ENCODE data around the gene MRPL54.
"Not testable (repeated sequence)": the region's sequence is repeated elsewhere in the genome, so short reads cannot be mapped to it uniquely, and the experiment has no call there.

MRPL54 gene

DNA sequence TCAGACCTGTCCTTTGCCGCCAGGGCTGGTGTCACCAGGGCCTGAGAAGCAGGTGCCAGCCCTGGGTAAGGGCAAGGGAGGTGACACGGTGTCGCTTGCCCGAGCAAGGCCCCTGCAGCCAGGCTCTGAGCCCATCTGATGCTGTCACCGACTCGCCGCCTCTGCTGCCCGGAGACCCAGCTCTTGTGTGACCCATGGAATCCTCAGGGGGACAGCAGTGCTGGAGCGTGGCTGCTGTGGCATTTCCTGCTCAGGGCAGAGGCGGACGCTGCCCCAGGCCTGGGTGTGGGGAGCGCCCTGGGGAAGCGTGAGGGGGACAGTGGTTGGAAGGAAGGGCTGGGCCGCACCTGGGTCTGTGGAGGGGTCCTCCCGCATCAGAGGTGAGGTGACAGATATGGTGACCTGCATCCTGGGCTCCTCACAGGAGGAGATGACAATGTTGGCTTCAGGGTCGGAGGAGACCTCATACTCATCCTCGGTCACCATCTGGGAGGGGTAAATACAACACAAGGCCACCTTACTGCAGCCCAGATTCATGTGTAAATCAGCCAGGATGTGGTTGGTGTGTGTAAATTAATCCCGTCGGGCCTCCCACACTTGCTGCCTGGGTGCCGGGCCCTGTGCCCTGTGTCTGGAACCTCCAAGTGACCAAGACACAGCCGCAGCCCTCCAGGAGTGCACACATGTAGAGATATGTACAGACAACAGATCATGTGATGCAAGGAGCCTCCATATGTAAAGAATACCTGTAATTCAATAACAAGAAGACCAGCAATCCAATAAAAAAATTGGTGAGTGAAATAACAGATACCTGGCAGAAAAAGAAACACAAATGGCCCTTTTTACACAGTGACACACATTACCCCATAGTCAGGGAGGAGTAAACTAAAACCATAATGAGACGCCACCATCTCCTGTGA, 51.3 kb downstream of the MRPL54 start:
- DNase-seq (ENCODE audit: low read depth), result no peak

DNA sequence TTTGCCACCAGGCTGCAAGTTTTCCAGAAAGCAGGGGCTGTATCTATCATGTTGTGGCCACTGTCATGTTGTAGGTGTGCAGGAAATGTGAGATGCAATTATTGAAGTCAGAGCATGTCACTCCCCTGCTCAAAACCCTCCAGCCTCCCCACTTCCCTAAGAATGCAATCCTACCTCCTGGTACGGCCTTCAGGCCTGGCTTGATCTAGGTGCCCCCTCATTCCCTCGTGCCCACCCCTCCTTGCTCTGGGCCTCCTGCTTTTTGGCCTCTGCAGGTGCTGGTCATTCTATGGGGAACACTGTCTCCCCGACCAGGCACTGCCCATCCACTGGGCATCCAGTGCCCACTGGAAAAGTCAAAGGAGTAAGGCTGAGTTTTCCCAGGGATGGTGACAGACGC, 52.2 kb downstream of the MRPL54 start:
- no peak for DNase-seq (ENCODE audit: low read depth)

GRCh38 chr19:3816148-3816547, 53.7 kb downstream of the MRPL54 start:
- not testable (repeated sequence) for DNase-seq (ENCODE audit: low read depth)

GRCh38 chr19:3816566-3817218, 54.2 kb downstream of the MRPL54 start:
- DNase-seq (ENCODE audit: low read depth), result no peak

Measured in iris pigment epithelial cell (primary cell).